Panc1 (cell line): Measurements from ENCODE around the gene SOX18. TPM values are rescaled to one million over a fixed set of nuclear protein-coding genes. Genes with fewer than 3 reads are reported as not detected.

Experiments used
- ATAC-seq: fragments of 200-7000 bp; cut with Tn5 transposase; 2 replicates; pipeline ENCODE4 v1.9.1; 2020; ENCODE audit warnings: mild to moderate bottlenecking, moderate library complexity
- BruUV-seq: library from RNA; stranded (reverse); fragments of 400-500 nt; replicated peaks from 2 replicates; lab custom pipeline; 2021; lab: Mats Ljungman, UMichigan
- CTCF ChIA-PET: fragments of 300-600 bp; sonication (Branson Sonifier 250); formaldehyde crosslinking; loops from one replicate; lab custom pipeline; 2022; ENCODE audit warnings: antibody characterized with exemption; lab: Charles Lee
- POLR2A ChIA-PET: fragments of 300-600 bp; sonication (Branson Sonifier 250); formaldehyde crosslinking; loops from one replicate; lab custom pipeline; 2022; ENCODE audit warnings: antibody characterized with exemption; lab: Charles Lee
- DNase-seq: peaks from one replicate; pipeline ENCODE4 v3.0.0-alpha.2; 2010; ENCODE audit warnings: low read depth, low spot score
- H3K27ac ChIP-seq: 2 replicates; pipeline ENCODE4 v1.5.1; 2011; ENCODE audit warnings: mild to moderate bottlenecking, low read length, inconsistent platforms
- H3K27me3 ChIP-seq: fragments of 200-500 bp; sonication (Bioruptor generic); 2 replicates; pipeline ENCODE4 v1.6.0; 2014; ENCODE audit warnings: low read length, inconsistent platforms; ENCODE audit not compliant: control insufficient read depth, insufficient read depth
- H3K36me3 ChIP-seq: fragments of 200-500 bp; sonication (Bioruptor generic); 2 replicates; pipeline ENCODE4 v1.5.1; 2014; ENCODE audit warnings: inconsistent platforms, mild to moderate bottlenecking, low read length, moderate library complexity; ENCODE audit not compliant: control insufficient read depth, insufficient read depth
- H3K4me1 ChIP-seq: 2 replicates; pipeline ENCODE4 v1.5.1; 2011; ENCODE audit warnings: inconsistent platforms, mild to moderate bottlenecking, low read length, moderate library complexity; ENCODE audit not compliant: control insufficient read depth, insufficient read depth
- H3K4me3 ChIP-seq, 2 experiments: 2 replicates each; pipeline ENCODE4 v1.5.1; 2011 to 2012; ENCODE audit warnings: low read depth in 2 of 2, low read length in 2 of 2, mild to moderate bottlenecking in 2 of 2, inconsistent platforms in 1 of 2, moderate library complexity in 1 of 2
- H3K9me3 ChIP-seq: fragments of 200-500 bp; sonication (Bioruptor generic); 2 replicates; pipeline ENCODE4 v1.5.1; 2014; ENCODE audit warnings: low read depth, mild to moderate bottlenecking, inconsistent platforms, low read length, moderate library complexity; ENCODE audit not compliant: control insufficient read depth, insufficient read depth
- POLR2AphosphoS5 ChIP-seq: IDR thresholded peaks from 2 replicates; pipeline ENCODE4 v1.6.1; 2012; ENCODE audit warnings: mild to moderate bottlenecking, low read depth, low read length, moderate library complexity
- SIN3A ChIP-seq: IDR thresholded peaks from 2 replicates; pipeline ENCODE4 v1.6.1; 2012; ENCODE audit warnings: low read depth, mild to moderate bottlenecking, low read length, moderate library complexity, borderline replicate concordance; ENCODE audit not compliant: insufficient read depth
- TCF7L2 ChIP-seq: IDR thresholded peaks from 2 replicates; pipeline ENCODE4 v1.6.1; 2011; ENCODE audit warnings: mild to moderate bottlenecking, low read depth, low read length, inconsistent platforms
- in situ Hi-C: cut with HindIII; loops from 2 replicates; pipeline ENCODE4 v1.10.0; 2016; ENCODE audit warnings: low sequenced_read_pairs, low pct_unique_long_range_greater_than_20kb
- intact Hi-C: fragments of 100-400 bp; cut with micrococcal nuclease; formaldehyde crosslinking; loops from one replicate; pipeline ENCODE4 v1.10.0; 2022; ENCODE audit not compliant: unreplicated experiment
- total RNA-seq: library from RNA; stranded (reverse); gene quantifications from one replicate; pipeline ENCODE4 v1.2.1, GENCODE V29; 2021; ENCODE audit not compliant: unreplicated experiment
- TF ChIP-seq, protein P1 (sequence below), 2 experiments: IDR thresholded peaks; 2 replicates each; pipeline ENCODE4 v1.6.1; 2011 to 2012; ENCODE audit warnings: low read depth in 2 of 2, control low read depth in 1 of 2, low read length in 1 of 2, mild to moderate bottlenecking in 1 of 2, moderate library complexity in 1 of 2; ENCODE audit not compliant: insufficient read depth in 1 of 2
- TF ChIP-seq, protein P2 (sequence below): fragments of 450-650 bp; IDR thresholded peaks from 2 replicates; pipeline ENCODE4 v1.5.1; 2017; ENCODE audit warnings: mild to moderate bottlenecking

Gene SOX18
- total RNA-seq, 1 experiment from 2014 or later = 18.7 TPM

DNA sequence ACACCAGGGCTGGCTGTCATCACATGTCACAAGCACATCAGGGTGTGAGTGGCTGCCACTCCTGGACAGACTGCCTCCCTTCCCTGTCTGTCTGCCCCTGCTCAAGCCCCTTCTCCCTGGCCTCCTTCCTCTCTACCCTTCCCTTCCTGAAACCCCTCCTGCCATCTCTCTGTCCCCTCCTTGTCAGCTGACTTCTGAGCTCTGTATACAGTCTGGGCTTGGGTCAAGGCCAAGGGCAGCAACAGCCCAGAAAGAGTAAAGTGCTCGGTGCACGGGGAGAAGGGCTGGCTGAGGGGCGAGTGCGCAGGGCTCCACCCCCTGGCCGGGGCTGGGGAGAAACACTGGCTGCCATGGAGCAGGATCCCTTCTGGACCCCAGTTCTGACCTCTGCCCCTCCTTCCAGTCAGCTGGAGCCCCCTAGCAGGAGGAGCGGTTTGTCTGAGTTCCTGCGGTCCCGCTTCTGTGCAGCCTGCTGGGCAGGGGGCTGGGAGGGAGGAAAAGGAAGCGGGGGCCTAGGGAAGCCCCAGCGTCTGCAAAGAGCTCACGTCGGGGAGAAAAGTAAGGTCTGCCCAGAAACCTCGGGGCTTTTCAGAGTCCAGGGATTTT is 32.8 kb upstream of the SOX18 start:
- CTCF ChIA-PET = no interaction called here
- Histone ChIP-seq H3K27ac (no peak overlapping the region), H3K4me1 (peaks cover 21% of the 10 kb centered on the region), H3K36me3 (no peaks in the 10 kb centered on the region), H3K4me3 (no peak overlapping the region), H3K27me3 (no peaks in the 10 kb centered on the region), H3K9me3 (no peaks in the 10 kb centered on the region)
- in situ Hi-C loops (no loop called here), intact Hi-C loops (no loop called here)
- BruUV-seq = no TSS peak
- ATAC-seq (no peak), DNase-seq (no peak)
- POLR2A ChIA-PET = interaction anchor here (0.7 kb wide), 1 partner anchor 23 kb away, joined by 4 read pairs; no protein-coding TSS in a partner anchor
- TF ChIP-seq, protein P1, sequence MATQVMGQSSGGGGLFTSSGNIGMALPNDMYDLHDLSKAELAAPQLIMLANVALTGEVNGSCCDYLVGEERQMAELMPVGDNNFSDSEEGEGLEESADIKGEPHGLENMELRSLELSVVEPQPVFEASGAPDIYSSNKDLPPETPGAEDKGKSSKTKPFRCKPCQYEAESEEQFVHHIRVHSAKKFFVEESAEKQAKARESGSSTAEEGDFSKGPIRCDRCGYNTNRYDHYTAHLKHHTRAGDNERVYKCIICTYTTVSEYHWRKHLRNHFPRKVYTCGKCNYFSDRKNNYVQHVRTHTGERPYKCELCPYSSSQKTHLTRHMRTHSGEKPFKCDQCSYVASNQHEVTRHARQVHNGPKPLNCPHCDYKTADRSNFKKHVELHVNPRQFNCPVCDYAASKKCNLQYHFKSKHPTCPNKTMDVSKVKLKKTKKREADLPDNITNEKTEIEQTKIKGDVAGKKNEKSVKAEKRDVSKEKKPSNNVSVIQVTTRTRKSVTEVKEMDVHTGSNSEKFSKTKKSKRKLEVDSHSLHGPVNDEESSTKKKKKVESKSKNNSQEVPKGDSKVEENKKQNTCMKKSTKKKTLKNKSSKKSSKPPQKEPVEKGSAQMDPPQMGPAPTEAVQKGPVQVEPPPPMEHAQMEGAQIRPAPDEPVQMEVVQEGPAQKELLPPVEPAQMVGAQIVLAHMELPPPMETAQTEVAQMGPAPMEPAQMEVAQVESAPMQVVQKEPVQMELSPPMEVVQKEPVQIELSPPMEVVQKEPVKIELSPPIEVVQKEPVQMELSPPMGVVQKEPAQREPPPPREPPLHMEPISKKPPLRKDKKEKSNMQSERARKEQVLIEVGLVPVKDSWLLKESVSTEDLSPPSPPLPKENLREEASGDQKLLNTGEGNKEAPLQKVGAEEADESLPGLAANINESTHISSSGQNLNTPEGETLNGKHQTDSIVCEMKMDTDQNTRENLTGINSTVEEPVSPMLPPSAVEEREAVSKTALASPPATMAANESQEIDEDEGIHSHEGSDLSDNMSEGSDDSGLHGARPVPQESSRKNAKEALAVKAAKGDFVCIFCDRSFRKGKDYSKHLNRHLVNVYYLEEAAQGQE (IDR thresholded peaks at IDR 0.05; ENCODE audit: insufficient read depth in 1 of 2, low read depth in 2 of 2, low read length in 1 of 2) = no peak

DNA sequence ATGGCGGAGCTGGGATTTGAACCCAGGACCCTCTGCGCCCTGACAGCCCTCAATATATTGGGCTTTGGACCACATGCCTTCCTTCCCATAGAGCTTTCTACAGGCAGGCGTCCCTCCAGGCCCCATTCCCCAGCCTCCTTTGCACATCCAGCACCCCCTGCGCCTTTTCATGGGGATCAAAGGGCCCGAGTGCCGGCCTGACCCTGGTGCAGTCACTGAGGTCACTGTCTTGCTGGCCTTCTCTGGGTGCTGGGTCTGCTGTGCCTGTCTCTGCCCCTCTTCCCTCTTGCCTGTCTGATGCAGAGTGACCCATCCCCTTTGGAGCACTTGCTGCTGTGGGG is 32.2 kb upstream of the SOX18 start:
- Histone ChIP-seq H3K4me3 (no peak overlapping the region), H3K4me1 (peaks cover 21% of the 10 kb centered on the region), H3K27me3 (no peaks in the 10 kb centered on the region), H3K27ac (no peak overlapping the region), H3K36me3 (no peaks in the 10 kb centered on the region), H3K9me3 (no peaks in the 10 kb centered on the region)
- BruUV-seq = no TSS peak
- DNase-seq = no peak
- ChIA-PET POLR2A (interaction anchor here (0.7 kb wide), 1 partner anchor 23 kb away, joined by 4 read pairs; no protein-coding TSS in a partner anchor), CTCF (interaction anchor here (0.6 kb wide), 1 partner anchor 37 kb away, joined by 3 read pairs; no protein-coding TSS in a partner anchor)
- intact Hi-C loops (no loop called here), in situ Hi-C loops (no loop called here)
- ATAC-seq = no peak
- TF ChIP-seq, protein P1 (IDR thresholded peaks at IDR 0.05; ENCODE audit: insufficient read depth in 1 of 2, low read depth in 2 of 2, low read length in 1 of 2) = no peak
- no peak for TF ChIP-seq POLR2AphosphoS5
- TF ChIP-seq SIN3A = no peak
- TF ChIP-seq, protein P2, sequence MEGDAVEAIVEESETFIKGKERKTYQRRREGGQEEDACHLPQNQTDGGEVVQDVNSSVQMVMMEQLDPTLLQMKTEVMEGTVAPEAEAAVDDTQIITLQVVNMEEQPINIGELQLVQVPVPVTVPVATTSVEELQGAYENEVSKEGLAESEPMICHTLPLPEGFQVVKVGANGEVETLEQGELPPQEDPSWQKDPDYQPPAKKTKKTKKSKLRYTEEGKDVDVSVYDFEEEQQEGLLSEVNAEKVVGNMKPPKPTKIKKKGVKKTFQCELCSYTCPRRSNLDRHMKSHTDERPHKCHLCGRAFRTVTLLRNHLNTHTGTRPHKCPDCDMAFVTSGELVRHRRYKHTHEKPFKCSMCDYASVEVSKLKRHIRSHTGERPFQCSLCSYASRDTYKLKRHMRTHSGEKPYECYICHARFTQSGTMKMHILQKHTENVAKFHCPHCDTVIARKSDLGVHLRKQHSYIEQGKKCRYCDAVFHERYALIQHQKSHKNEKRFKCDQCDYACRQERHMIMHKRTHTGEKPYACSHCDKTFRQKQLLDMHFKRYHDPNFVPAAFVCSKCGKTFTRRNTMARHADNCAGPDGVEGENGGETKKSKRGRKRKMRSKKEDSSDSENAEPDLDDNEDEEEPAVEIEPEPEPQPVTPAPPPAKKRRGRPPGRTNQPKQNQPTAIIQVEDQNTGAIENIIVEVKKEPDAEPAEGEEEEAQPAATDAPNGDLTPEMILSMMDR = no peak
- no peak for TF ChIP-seq TCF7L2
